ENCODE results near the gene TBC1D2. TPM values are rescaled to one million over a fixed set of nuclear protein-coding genes. Genes with fewer than 3 reads are reported as not detected.

Gene TBC1D2
- total and polyA plus RNA-seq, 2 donors (not counting 3 experiments of a cell fraction or from before 2014, with no cell fraction given) = 3.4 to 4.5 TPM

- Histone ChIP-seq H4K20me1 (replicated peaks; ENCODE audit: control insufficient read depth, extremely low read depth, insufficient read depth, low read length) (no peaks in the 10 kb centered on the region), H3K4me3 (replicated peaks in 1 of 3; ENCODE audit: insufficient read depth in 1 of 3, low read depth in 1 of 3, low read length in 3 of 3) (no peak overlapping the region), H3K27ac (ENCODE audit: insufficient read depth, low read depth, low read length) (no peak overlapping the region), H3K4me1 (ENCODE audit: control insufficient read depth, extremely low read depth, insufficient read depth, low read length) (no peaks in the 10 kb centered on the region), H3K36me3 (ENCODE audit: control insufficient read depth in 2 of 2, extremely low read depth in 1 of 2, insufficient read depth in 2 of 2, low read length in 2 of 2) (no peaks in the 10 kb centered on the region), H3K9ac (replicated peaks; ENCODE audit: extremely low read depth, insufficient read depth, low read length) (no peak overlapping the region), H3K9me3 (replicated peaks; ENCODE audit: control insufficient read depth, insufficient read depth, low read length) (no peaks in the 10 kb centered on the region), H2AFZ (ENCODE audit: low read depth, low read length) (no peak overlapping the region), H3K79me2 (ENCODE audit: control insufficient read depth, insufficient read depth, low read length) (no peaks in the 10 kb centered on the region), H3K9me1 (replicated peaks; ENCODE audit: control insufficient read depth, extremely low read depth, insufficient read depth, low read length) (no peaks in the 10 kb centered on the region), H3K27me3 (ENCODE audit: control insufficient read depth in 2 of 2, insufficient read depth in 2 of 2, low read length in 2 of 2) (no peaks in the 10 kb centered on the region), H3K4me2 (ENCODE audit: insufficient read depth, low read length) (no peak overlapping the region)
- POLR2A ChIA-PET = no interaction called here
- no peak for FAIRE-seq
- TF ChIP-seq MYC (IDR thresholded peaks at IDR 0.05; ENCODE audit: low read depth, low read length) (no peak), CTCF (IDR thresholded peaks at IDR 0.05; ENCODE audit: extremely low read depth in 1 of 2, insufficient read depth in 1 of 2, low read depth in 1 of 2, low read length in 2 of 2) (no peak), GATA2 (IDR thresholded peaks at IDR 0.05; ENCODE audit: insufficient read depth, insufficient read length, low read depth, low read length) (no peak), FOS (IDR thresholded peaks at IDR 0.05; ENCODE audit: borderline replicate concordance, insufficient read depth, low read length) (no peak)
- no TSS peak for BruUV-seq (replicated peaks)
- dilution Hi-C loops (cut with MboI; ENCODE audit: extremely low pct_ligation_motif_present, low sequenced_read_pairs) = loop anchor here (25.0 kb wide), 1 partner anchor 470 kb away; no protein-coding TSS in a partner anchor
- intact Hi-C loops (cut with micrococcal nuclease) = no loop called here
- CTCF ChIA-PET = interaction anchor here (1.7 kb wide), 1 partner anchor 484 kb away, joined by 6 read pairs; no protein-coding TSS in a partner anchor
- no peak for DNase-seq (ENCODE audit: low read depth, low spot score)
These were observed 36.4 kb upstream of the TBC1D2 start for GRCh38 chr9:98291820-98292219.

GRCh38 chr9:98290411-98290810 is 35.0 kb upstream of the TBC1D2 start:
- ChIA-PET POLR2A (no interaction called here), CTCF (interaction anchor here (1.7 kb wide), 1 partner anchor 485 kb away, joined by 6 read pairs; no protein-coding TSS in a partner anchor)
- H3K79me2 ChIP-seq (ENCODE audit: control insufficient read depth, insufficient read depth, low read length) = no peaks in the 10 kb centered on the region
- no peaks in the 10 kb centered on the region for H4K20me1 ChIP-seq (replicated peaks; ENCODE audit: control insufficient read depth, extremely low read depth, insufficient read depth, low read length)
- no peak overlapping the region for H3K9ac ChIP-seq (replicated peaks; ENCODE audit: extremely low read depth, insufficient read depth, low read length)
- TF ChIP-seq MYC (IDR thresholded peaks at IDR 0.05; ENCODE audit: low read depth, low read length) (no peak), GATA2 (IDR thresholded peaks at IDR 0.05; ENCODE audit: insufficient read depth, insufficient read length, low read depth, low read length) (no peak), CTCF (IDR thresholded peaks at IDR 0.05; ENCODE audit: extremely low read depth in 1 of 2, insufficient read depth in 1 of 2, low read depth in 1 of 2, low read length in 2 of 2) (no peak), FOS (IDR thresholded peaks at IDR 0.05; ENCODE audit: borderline replicate concordance, insufficient read depth, low read length) (no peak), POLR2A (IDR thresholded peaks at IDR 0.05; ENCODE audit: low read depth, low read length) (no peak)
- no peak for FAIRE-seq
- no peaks in the 10 kb centered on the region for H3K9me1 ChIP-seq (replicated peaks; ENCODE audit: control insufficient read depth, extremely low read depth, insufficient read depth, low read length)
- no peak overlapping the region for H2AFZ ChIP-seq (ENCODE audit: low read depth, low read length)
- no peaks in the 10 kb centered on the region for H3K4me1 ChIP-seq (ENCODE audit: control insufficient read depth, extremely low read depth, insufficient read depth, low read length)
- no peaks in the 10 kb centered on the region for H3K27me3 ChIP-seq (ENCODE audit: control insufficient read depth in 2 of 2, insufficient read depth in 2 of 2, low read length in 2 of 2)
- dilution Hi-C loops (cut with MboI; ENCODE audit: extremely low pct_ligation_motif_present, low sequenced_read_pairs) (loop anchor here (25.0 kb wide), 1 partner anchor 472 kb away; no protein-coding TSS in a partner anchor), intact Hi-C loops (cut with micrococcal nuclease) (no loop called here)
- H3K9me3 ChIP-seq (replicated peaks; ENCODE audit: control insufficient read depth, insufficient read depth, low read length) = no peaks in the 10 kb centered on the region
- no peak overlapping the region for H3K4me2 ChIP-seq (ENCODE audit: insufficient read depth, low read length)
- H3K4me3 ChIP-seq (replicated peaks in 1 of 3; ENCODE audit: insufficient read depth in 1 of 3, low read depth in 1 of 3, low read length in 3 of 3) = no peak overlapping the region
- no peak overlapping the region for H3K27ac ChIP-seq (ENCODE audit: insufficient read depth, low read depth, low read length)
- H3K36me3 ChIP-seq (ENCODE audit: control insufficient read depth in 2 of 2, extremely low read depth in 1 of 2, insufficient read depth in 2 of 2, low read length in 2 of 2) = no peaks in the 10 kb centered on the region
- DNase-seq (ENCODE audit: low read depth, low spot score) = no peak
- no TSS peak for BruUV-seq (replicated peaks)

Measured in endothelial cell of umbilical vein (primary cell).